ENCODE data around the gene DNM3. TPM values are rescaled to one million over a fixed set of nuclear protein-coding genes. Genes with fewer than 3 reads are reported as not detected.

The DNM3 gene
- polyA plus RNA-seq, 1 of the 3 experiments (the other 2 are of a cell fraction) = 0.43 TPM

GRCh38 chr1:171904778-171905450 is 63.6 kb downstream of the DNM3 start:
- ChIA-PET CTCF (interaction anchor here (0.6 kb wide), 1 partner anchor 111 kb away, joined by 3 read pairs; no protein-coding TSS in a partner anchor), POLR2A (no interaction called here)
- H3K79me2 ChIP-seq (ENCODE audit: insufficient read depth) = no peaks in the 10 kb centered on the region
- no peak overlapping the region for H3K4me3 ChIP-seq (ENCODE audit: low read depth in 2 of 2, low read length in 1 of 2)
- H4K20me1 ChIP-seq (ENCODE audit: insufficient read depth) = no peaks in the 10 kb centered on the region
- no peaks in the 10 kb centered on the region for H3F3A ChIP-seq (replicated peaks; ENCODE audit: insufficient read depth)
- no peaks in the 10 kb centered on the region; the same call in 1 of the 2 replicates for H3K27me3 ChIP-seq (ENCODE audit: insufficient read depth)
- 50% methylated on average over 5 of the region's 5 CpGs for WGBS (ENCODE audit: low lambda C conversion rate)
- H3K9ac ChIP-seq = no peak overlapping the region
- H3K4me1 ChIP-seq (ENCODE audit: control insufficient read depth in 1 of 2, insufficient read depth in 2 of 2, low read depth in 1 of 2, low read length in 1 of 2) = no peaks in the 10 kb centered on the region
- no peaks in the 10 kb centered on the region for H3K9me3 ChIP-seq
- H3K4me2 ChIP-seq = no peak overlapping the region
- no peak overlapping the region for H3K27ac ChIP-seq (ENCODE audit: low read depth in 2 of 2, low read length in 1 of 2)
- no peaks in the 10 kb centered on the region for H3K36me3 ChIP-seq (replicated peaks in 1 of 2; ENCODE audit: control insufficient read depth in 1 of 2, insufficient read depth in 2 of 2, low read length in 1 of 2)
- no peak for DNase-seq
- H2AFZ ChIP-seq (ENCODE audit: low read depth) = no peak overlapping the region
- TF ChIP-seq SMC3 (IDR thresholded peaks at IDR 0.05; ENCODE audit: low read depth, low read length) (no peak), JUND (IDR thresholded peaks at IDR 0.05) (no peak), USF1 (IDR thresholded peaks at IDR 0.05; ENCODE audit: borderline replicate concordance, low read depth) (no peak), TEAD4 (IDR thresholded peaks at IDR 0.05; ENCODE audit: borderline replicate concordance, insufficient read depth) (no peak), TCF12 (IDR thresholded peaks at IDR 0.05) (no peak), NFIC (IDR thresholded peaks at IDR 0.05; ENCODE audit: borderline replicate concordance) (no peak), USF2 (IDR thresholded peaks at IDR 0.05; ENCODE audit: borderline replicate concordance, low read depth, low read length) (no peak), MXI1 (IDR thresholded peaks at IDR 0.05; ENCODE audit: low read depth, low read length) (no peak), REST (IDR thresholded peaks at IDR 0.05; ENCODE audit: low read depth, low read length) (no peak), POLR2AphosphoS5 (IDR thresholded peaks at IDR 0.05; ENCODE audit: low read depth, low read length) (no peak), SIN3A (IDR thresholded peaks at IDR 0.05; ENCODE audit: borderline replicate concordance, low read depth, low read length) (no peak)
- no peaks in the 10 kb centered on the region for H3K9me2 ChIP-seq

GRCh38 chr1:171909711-171910110 is 68.4 kb downstream of the DNM3 start:
- Histone ChIP-seq H3F3A (replicated peaks; ENCODE audit: insufficient read depth) (no peaks in the 10 kb centered on the region), H3K36me3 (replicated peaks in 1 of 2; ENCODE audit: control insufficient read depth in 1 of 2, insufficient read depth in 2 of 2, low read length in 1 of 2) (no peaks in the 10 kb centered on the region), H3K9me3 (no peaks in the 10 kb centered on the region), H4K20me1 (ENCODE audit: insufficient read depth) (no peaks in the 10 kb centered on the region), H3K79me2 (ENCODE audit: insufficient read depth) (no peaks in the 10 kb centered on the region), H3K9ac (no peak overlapping the region), H3K4me3 (ENCODE audit: low read depth in 2 of 2, low read length in 1 of 2) (no peak overlapping the region), H3K27ac (ENCODE audit: low read depth in 2 of 2, low read length in 1 of 2) (no peak overlapping the region), H3K9me2 (no peaks in the 10 kb centered on the region), H3K4me1 (ENCODE audit: control insufficient read depth in 1 of 2, insufficient read depth in 2 of 2, low read depth in 1 of 2, low read length in 1 of 2) (no peaks in the 10 kb centered on the region), H3K4me2 (no peak overlapping the region), H2AFZ (ENCODE audit: low read depth) (no peak overlapping the region), H3K27me3 (ENCODE audit: insufficient read depth) (no peaks in the 10 kb centered on the region; the same call in 1 of the 2 replicates)
- DNase-seq = no peak
- WGBS (ENCODE audit: low lambda C conversion rate) = 34% methylated on average over 5 of the region's 5 CpGs
- CTCF ChIA-PET = interaction anchor here (0.5 kb wide), 1 partner anchor 17 kb away, joined by 3 read pairs; no protein-coding TSS in a partner anchor
- TF ChIP-seq RAD21 (IDR thresholded peaks at IDR 0.05; ENCODE audit: low read length) (no peak), TEAD4 (IDR thresholded peaks at IDR 0.05; ENCODE audit: borderline replicate concordance, insufficient read depth) (no peak), CTCF (IDR thresholded peaks at IDR 0.05) (no peak), SIN3A (IDR thresholded peaks at IDR 0.05; ENCODE audit: borderline replicate concordance, low read depth, low read length) (no peak), RCOR1 (IDR thresholded peaks at IDR 0.05; ENCODE audit: low read length) (no peak), GABPA (IDR thresholded peaks at IDR 0.05; ENCODE audit: low read depth) (no peak), EP300 (IDR thresholded peaks at IDR 0.05; ENCODE audit: borderline replicate concordance in 1 of 2, low read depth in 1 of 2, low read length in 1 of 2) (no peak), NFIC (IDR thresholded peaks at IDR 0.05; ENCODE audit: borderline replicate concordance) (no peak), FOXM1 (IDR thresholded peaks at IDR 0.05; ENCODE audit: low read depth) (no peak)
- POLR2A ChIA-PET = no interaction called here
